ENCODE measurements around the gene SIRT7. TPM values are rescaled to one million over a fixed set of nuclear protein-coding genes. Genes with fewer than 3 reads are reported as not detected.

The SIRT7 gene
- total RNA-seq, 1 donor from 2014 or later = 26.4 TPM

GRCh38 chr17:81905993-81906392 lies 12.0 kb downstream of the SIRT7 start:
- DNase-seq (ENCODE audit: low read depth) = no peak
- no peak overlapping the region for H3K4me3 ChIP-seq (ENCODE audit: low read depth, low read length)
- TF ChIP-seq CTCF (IDR thresholded peaks at IDR 0.05; ENCODE audit: insufficient read depth, low read length, poor library complexity, severe bottlenecking) = no peak
- H3K27me3 ChIP-seq (ENCODE audit: control insufficient read depth, insufficient read depth, low read length) = peaks cover 13% of the 10 kb centered on the region
- H3K36me3 ChIP-seq (ENCODE audit: control insufficient read depth, insufficient read depth, low read length) = no peaks in the 10 kb centered on the region

GRCh38 chr17:81905424-81905875 lies 12.5 kb downstream of the SIRT7 start:
- DNase-seq (ENCODE audit: low read depth) = no peak
- Histone ChIP-seq H3K36me3 (ENCODE audit: control insufficient read depth, insufficient read depth, low read length) (no peaks in the 10 kb centered on the region), H3K27me3 (ENCODE audit: control insufficient read depth, insufficient read depth, low read length) (peaks cover 13% of the 10 kb centered on the region), H3K4me3 (ENCODE audit: low read depth, low read length) (no peak overlapping the region)
- TF ChIP-seq CTCF (IDR thresholded peaks at IDR 0.05; ENCODE audit: insufficient read depth, low read length, poor library complexity, severe bottlenecking) = no peak

GRCh38 chr17:81904600-81905423 lies 13.2 kb downstream of the SIRT7 start:
- TF ChIP-seq CTCF (IDR thresholded peaks at IDR 0.05; ENCODE audit: insufficient read depth, low read length, poor library complexity, severe bottlenecking) = no peak
- H3K27me3 ChIP-seq (ENCODE audit: control insufficient read depth, insufficient read depth, low read length) = peaks cover 13% of the 10 kb centered on the region
- H3K4me3 ChIP-seq (ENCODE audit: low read depth, low read length) = no peak overlapping the region
- H3K36me3 ChIP-seq (ENCODE audit: control insufficient read depth, insufficient read depth, low read length) = peaks cover under 1% of the 10 kb centered on the region
- no peak for DNase-seq (ENCODE audit: low read depth)

- no peak for DNase-seq (ENCODE audit: low read depth)
- H3K4me3 ChIP-seq (ENCODE audit: low read depth, low read length) = no peak overlapping the region
- peaks cover 4% of the 10 kb centered on the region for H3K36me3 ChIP-seq (ENCODE audit: control insufficient read depth, insufficient read depth, low read length)
- H3K27me3 ChIP-seq (ENCODE audit: control insufficient read depth, insufficient read depth, low read length) = peaks cover 13% of the 10 kb centered on the region
- TF ChIP-seq CTCF (IDR thresholded peaks at IDR 0.05; ENCODE audit: insufficient read depth, low read length, poor library complexity, severe bottlenecking) = no peak
Measured at GRCh38 chr17:81903896-81904599, 13.9 kb downstream of the SIRT7 start.

GRCh38 chr17:81903415-81903831 lies 14.6 kb downstream of the SIRT7 start:
- no peak for TF ChIP-seq CTCF (IDR thresholded peaks at IDR 0.05; ENCODE audit: insufficient read depth, low read length, poor library complexity, severe bottlenecking)
- no peak overlapping the region for H3K4me3 ChIP-seq (ENCODE audit: low read depth, low read length)
- H3K36me3 ChIP-seq (ENCODE audit: control insufficient read depth, insufficient read depth, low read length) = peaks cover 4% of the 10 kb centered on the region
- no peak for DNase-seq (ENCODE audit: low read depth)
- peaks cover 13% of the 10 kb centered on the region for H3K27me3 ChIP-seq (ENCODE audit: control insufficient read depth, insufficient read depth, low read length)

Measured in kidney epithelial cell (primary cell).